Caco-2 (cell line): ENCODE measurements around the gene ERBB3. TPM values are rescaled to one million over a fixed set of nuclear protein-coding genes. Genes with fewer than 3 reads are reported as not detected.
A peak's percentile ranks its signal among the peaks of the same experiment; 100 is the strongest.

Experiments
- BruUV-seq: library from RNA; stranded (reverse); fragments of 400-500 nt; replicated peaks from 2 replicates; lab custom pipeline; 2021; lab: Mats Ljungman, UMichigan
- CTCF ChIA-PET: fragments of 300-600 bp; sonication (Branson Sonifier 250); formaldehyde crosslinking; loops from one replicate; lab custom pipeline; 2022; ENCODE audit warnings: antibody characterized with exemption; lab: Charles Lee
- POLR2A ChIA-PET: fragments of 300-600 bp; sonication (Branson Sonifier 250); formaldehyde crosslinking; loops from one replicate; lab custom pipeline; 2022; ENCODE audit warnings: antibody characterized with exemption; lab: Charles Lee
- DNase-seq, 2 experiments: peaks; one replicate each; pipeline versions ENCODE4 v3.0.0 to v3.0.0-alpha.2; 2020 to 2022
- H3K27me3 ChIP-seq: replicated peaks from 2 replicates; pipeline ENCODE4 v1.6.0; 2011; ENCODE audit warnings: low read length; ENCODE audit not compliant: control insufficient read depth, insufficient read depth
- H3K36me3 ChIP-seq: 2 replicates; pipeline ENCODE4 v1.5.1; 2011; ENCODE audit warnings: low read length; ENCODE audit not compliant: control insufficient read depth, insufficient read depth
- H3K4me1 ChIP-seq: fragments of 250-450 bp; sonication (Bioruptor Pico); 2 replicates; pipeline ENCODE4 v1.5.1; 2020; ENCODE audit warnings: mild to moderate bottlenecking
- H3K4me3 ChIP-seq: 2 replicates; pipeline ENCODE4 v1.5.1; 2011; ENCODE audit warnings: low read depth, mild to moderate bottlenecking, control low read depth, low read length
- H3K9me3 ChIP-seq: fragments of 250-450 bp; sonication (Bioruptor Pico); 2 replicates; pipeline ENCODE4 v1.5.1; 2020; ENCODE audit warnings: mild to moderate bottlenecking, moderate library complexity
- H3K27ac Mint-ChIP-seq: one replicate; pipeline ENCODE4 v1.8.0; 2022; ENCODE audit warnings: mixed read lengths; ENCODE audit not compliant: unreplicated experiment
- H3K27me3 Mint-ChIP-seq: one replicate; pipeline ENCODE4 v1.8.0; 2022; ENCODE audit warnings: mixed read lengths; ENCODE audit not compliant: insufficient read depth, unreplicated experiment
- H3K36me3 Mint-ChIP-seq: one replicate; pipeline ENCODE4 v1.8.0; 2022; ENCODE audit warnings: mild to moderate bottlenecking, mixed read lengths; ENCODE audit not compliant: insufficient read depth, unreplicated experiment
- H3K4me1 Mint-ChIP-seq: one replicate; pipeline ENCODE4 v1.8.0; 2022; ENCODE audit warnings: low read depth, mixed read lengths; ENCODE audit not compliant: unreplicated experiment
- H3K4me3 Mint-ChIP-seq: one replicate; pipeline ENCODE4 v1.8.0; 2022; ENCODE audit warnings: mild to moderate bottlenecking, moderate library complexity, mixed read lengths; ENCODE audit not compliant: unreplicated experiment
- H3K9me3 Mint-ChIP-seq: one replicate; pipeline ENCODE4 v1.8.0; 2022; ENCODE audit warnings: mixed read lengths; ENCODE audit not compliant: unreplicated experiment
- intact Hi-C: fragments of 100-400 bp; cut with micrococcal nuclease; formaldehyde crosslinking; loops from one replicate; pipeline ENCODE4 v1.10.0; 2022; ENCODE audit not compliant: unreplicated experiment
- total RNA-seq: library from RNA; stranded (reverse); gene quantifications from 2 replicates; pipeline ENCODE4 v1.2.3, GENCODE V29; 2022
- TF ChIP-seq, protein P1 (sequence below), 2 experiments: fragments of 200-600 bp in 1 of 2; IDR thresholded peaks; 1 replicate in 1 of 2; 2 replicates in 1 of 2; pipeline versions ENCODE4 v1.5.1 to v1.8.0; 2011 to 2022; ENCODE audit warnings: antibody characterized with exemption in 1 of 2, control low read depth in 1 of 2, inconsistent platforms in 1 of 2, low read depth in 1 of 2, low read length in 1 of 2, mild to moderate bottlenecking in 1 of 2, moderate library complexity in 1 of 2; ENCODE audit not compliant: insufficient read depth in 1 of 2, severe bottlenecking in 1 of 2, unreplicated experiment in 1 of 2

The ERBB3 gene
- total RNA-seq, 1 experiment from 2014 or later, result 109 TPM

DNA sequence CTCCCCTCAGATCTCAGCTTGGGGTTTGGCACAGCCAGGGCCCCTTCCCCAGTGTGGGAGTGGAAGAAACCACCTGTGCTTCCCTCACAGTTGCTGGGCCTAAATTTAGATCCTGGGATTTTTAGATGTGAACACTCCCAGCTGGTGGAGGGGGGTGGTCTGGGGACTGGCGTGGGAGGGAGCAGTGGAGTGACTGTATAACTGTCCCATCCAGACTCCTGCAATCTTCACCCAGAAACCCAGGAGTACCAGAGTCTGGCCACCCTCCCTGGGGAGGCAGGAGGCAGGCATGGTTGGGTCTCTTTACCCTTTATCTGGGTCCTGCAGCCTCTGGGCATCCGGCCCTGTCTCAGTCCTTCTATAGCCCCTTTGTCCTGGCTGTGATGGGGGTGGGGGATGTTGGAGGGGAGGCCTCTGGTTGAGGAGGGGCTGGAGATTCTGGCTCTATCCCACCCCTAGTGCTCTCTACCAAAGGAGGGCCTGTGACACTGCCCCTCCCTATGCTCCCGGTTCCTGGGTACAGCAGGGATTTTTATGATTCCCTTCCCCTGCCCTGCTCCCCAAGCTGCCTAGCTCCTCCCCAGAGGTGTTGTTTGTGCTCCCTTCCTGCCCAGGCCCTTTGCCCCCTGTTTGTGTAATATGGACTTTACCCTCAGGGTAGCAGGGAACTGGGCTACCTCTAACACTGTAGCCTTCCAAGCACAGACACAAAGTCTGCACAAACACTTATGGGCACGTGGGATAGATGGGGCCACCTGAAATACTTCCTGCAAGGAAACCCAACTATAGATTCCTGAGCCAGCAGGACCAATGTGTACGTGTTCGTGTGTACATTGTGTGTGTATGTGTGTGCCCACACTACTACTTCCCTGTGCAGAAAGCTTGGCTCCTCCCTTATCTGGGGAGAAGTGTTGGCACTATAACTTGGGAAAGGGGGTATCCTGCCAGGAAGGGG is 1.7 kb downstream of the ERBB3 start:
- no peaks in the 10 kb centered on the region for H3K9me3 ChIP-seq
- Mint-ChIP-seq H3K27me3 (no peaks in the 10 kb centered on the region), H3K27ac (peak overlapping the region; percentile 92), H3K4me1 (peaks cover 22% of the 10 kb centered on the region), H3K36me3 (peaks cover 69% of the 10 kb centered on the region), H3K9me3 (no peaks in the 10 kb centered on the region), H3K4me3 (peak overlapping the region; percentile 89)
- TF ChIP-seq, protein P1, sequence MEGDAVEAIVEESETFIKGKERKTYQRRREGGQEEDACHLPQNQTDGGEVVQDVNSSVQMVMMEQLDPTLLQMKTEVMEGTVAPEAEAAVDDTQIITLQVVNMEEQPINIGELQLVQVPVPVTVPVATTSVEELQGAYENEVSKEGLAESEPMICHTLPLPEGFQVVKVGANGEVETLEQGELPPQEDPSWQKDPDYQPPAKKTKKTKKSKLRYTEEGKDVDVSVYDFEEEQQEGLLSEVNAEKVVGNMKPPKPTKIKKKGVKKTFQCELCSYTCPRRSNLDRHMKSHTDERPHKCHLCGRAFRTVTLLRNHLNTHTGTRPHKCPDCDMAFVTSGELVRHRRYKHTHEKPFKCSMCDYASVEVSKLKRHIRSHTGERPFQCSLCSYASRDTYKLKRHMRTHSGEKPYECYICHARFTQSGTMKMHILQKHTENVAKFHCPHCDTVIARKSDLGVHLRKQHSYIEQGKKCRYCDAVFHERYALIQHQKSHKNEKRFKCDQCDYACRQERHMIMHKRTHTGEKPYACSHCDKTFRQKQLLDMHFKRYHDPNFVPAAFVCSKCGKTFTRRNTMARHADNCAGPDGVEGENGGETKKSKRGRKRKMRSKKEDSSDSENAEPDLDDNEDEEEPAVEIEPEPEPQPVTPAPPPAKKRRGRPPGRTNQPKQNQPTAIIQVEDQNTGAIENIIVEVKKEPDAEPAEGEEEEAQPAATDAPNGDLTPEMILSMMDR (IDR thresholded peaks at IDR 0.05; ENCODE audit: insufficient read depth in 1 of 2, low read depth in 1 of 2, low read length in 1 of 2, severe bottlenecking in 1 of 2, unreplicated experiment in 1 of 2), result no peak
- H3K4me3 ChIP-seq, result peak overlapping the region; percentile 74
- ChIA-PET CTCF (interaction anchor here (0.8 to 3.2 kb wide), 2 partner anchors 23 to 45 kb away, joined by 3 to 12 read pairs; partner anchors contain the start of gene PA2G4), POLR2A (interaction anchor here (0.6 to 4.1 kb wide), 4 partner anchors 15 to 36 kb away, joined by 3 to 48 read pairs (median 5); partner anchors contain the start of genes PA2G4 and ZC3H10)
- peaks cover 17% of the 10 kb centered on the region for H3K36me3 ChIP-seq
- no TSS peak for BruUV-seq
- intact Hi-C loops, result no loop called here
- peaks cover 24% of the 10 kb centered on the region for H3K4me1 ChIP-seq
- DNase-seq, result peak; percentile 79 to 87
- H3K27me3 ChIP-seq, result no peaks in the 10 kb centered on the region

DNA sequence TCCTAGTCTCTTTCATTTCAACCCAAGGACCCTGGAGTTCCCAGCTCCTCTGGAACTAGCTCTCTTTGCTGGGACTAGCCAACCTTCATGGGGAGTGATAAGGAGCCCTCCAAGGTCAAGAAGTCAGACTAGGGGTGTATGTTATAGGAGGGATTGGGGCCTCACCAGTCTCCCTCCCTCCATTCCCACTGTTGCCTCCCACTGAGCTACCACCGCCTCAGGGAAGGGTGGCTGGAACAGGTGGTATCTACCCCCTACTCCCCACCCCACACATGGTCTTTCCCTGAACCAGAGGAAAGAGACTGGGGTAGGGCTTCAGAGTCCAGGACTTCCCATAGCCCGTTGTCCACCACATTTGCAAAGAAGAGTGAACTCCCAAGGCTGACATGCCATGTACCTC is 2.4 kb downstream of the ERBB3 start:
- Mint-ChIP-seq H3K27ac (peak overlapping the region; percentile 92), H3K4me3 (peak overlapping the region; percentile 89), H3K36me3 (peaks cover 76% of the 10 kb centered on the region), H3K4me1 (peaks cover 22% of the 10 kb centered on the region), H3K27me3 (no peaks in the 10 kb centered on the region), H3K9me3 (no peaks in the 10 kb centered on the region)
- H3K9me3 ChIP-seq, result no peaks in the 10 kb centered on the region
- intact Hi-C loops, result no loop called here
- H3K27me3 ChIP-seq, result no peaks in the 10 kb centered on the region
- TF ChIP-seq, protein P1 (IDR thresholded peaks at IDR 0.05; ENCODE audit: insufficient read depth in 1 of 2, low read depth in 1 of 2, low read length in 1 of 2, severe bottlenecking in 1 of 2, unreplicated experiment in 1 of 2), result no peak
- H3K4me1 ChIP-seq, result peaks cover 24% of the 10 kb centered on the region
- ChIA-PET CTCF (interaction anchor here (3.2 kb wide), 1 partner anchor 22 kb away, joined by 12 read pairs; the partner anchor contains the start of gene PA2G4), POLR2A (interaction anchor here (4.1 kb wide), 1 partner anchor 21 kb away, joined by 48 read pairs; the partner anchor contains the start of gene PA2G4)
- DNase-seq, result no peak
- BruUV-seq, result no TSS peak
- peak overlapping the region; percentile 74 for H3K4me3 ChIP-seq
- H3K36me3 ChIP-seq, result peaks cover 18% of the 10 kb centered on the region

DNA sequence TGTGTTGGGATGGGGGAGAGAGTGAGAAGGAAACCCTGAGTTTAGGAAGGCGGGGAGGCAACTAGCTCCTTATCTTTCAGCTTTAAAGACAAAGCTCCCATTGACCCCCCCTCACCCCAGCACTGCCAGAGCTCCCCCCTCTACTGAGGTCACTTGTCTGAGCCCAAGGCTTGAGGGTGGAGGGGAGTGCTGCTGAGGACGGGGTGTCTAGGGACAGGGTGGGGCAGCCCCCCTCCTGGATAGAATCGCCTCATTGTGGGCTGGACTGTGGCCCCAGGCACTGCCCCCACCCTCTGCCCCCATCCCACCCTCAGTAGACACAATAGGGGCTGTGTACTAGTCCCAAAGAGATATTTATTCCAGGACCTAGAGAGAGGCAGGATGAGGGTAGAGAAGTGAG is 3.0 kb downstream of the ERBB3 start:
- Histone ChIP-seq H3K4me1 (peaks cover 24% of the 10 kb centered on the region), H3K36me3 (peaks cover 18% of the 10 kb centered on the region), H3K4me3 (peak overlapping the region; percentile 74; the same call in 1 of the 2 replicates), H3K27me3 (no peaks in the 10 kb centered on the region), H3K9me3 (no peaks in the 10 kb centered on the region)
- Mint-ChIP-seq H3K4me3 (peak overlapping the region; percentile 89), H3K27ac (no peak overlapping the region), H3K27me3 (no peaks in the 10 kb centered on the region), H3K9me3 (no peaks in the 10 kb centered on the region), H3K4me1 (peaks cover 22% of the 10 kb centered on the region), H3K36me3 (peaks cover 81% of the 10 kb centered on the region)
- intact Hi-C loops, result no loop called here
- POLR2A ChIA-PET, result no interaction called here
- DNase-seq, result no peak
- CTCF ChIA-PET, result interaction anchor here (3.2 kb wide), 1 partner anchor 21 kb away, joined by 12 read pairs; the partner anchor contains the start of gene PA2G4
- BruUV-seq, result no TSS peak
- TF ChIP-seq, protein P1 (IDR thresholded peaks at IDR 0.05; ENCODE audit: insufficient read depth in 1 of 2, low read depth in 1 of 2, low read length in 1 of 2, severe bottlenecking in 1 of 2, unreplicated experiment in 1 of 2), result no peak
